CD14-positive monocyte (primary cell): ENCODE results near the gene PRORP. TPM values are rescaled to one million over a fixed set of nuclear protein-coding genes. Genes with fewer than 3 reads are reported as not detected.
A peak's percentile ranks its signal among the peaks of the same experiment; 100 is the strongest.

Experiments used
- DNase-seq, 3 donors: peaks; one replicate each; pipeline ENCODE4 v3.0.0-alpha.2; 2011 to 2022
- H2AFZ ChIP-seq: 2 replicates; pipeline ENCODE4 v1.6.0; 2012; ENCODE audit warnings: mild to moderate bottlenecking, low read depth, low read length, inconsistent platforms; ENCODE audit not compliant: insufficient read depth, poor library complexity, severe bottlenecking
- H3K27ac ChIP-seq, 2 donors: 1 replicate in 1 of 2; 2 replicates in 1 of 2; pipeline ENCODE4 v1.5.1; 2012 to 2013; ENCODE audit warnings: low read length in 2 of 2, control low read depth in 1 of 2, inconsistent platforms in 1 of 2, low read depth in 1 of 2, mild to moderate bottlenecking in 1 of 2
- H3K27me3 ChIP-seq, 2 donors: one replicate each; pipeline versions ENCODE4 v1.6.0 to v1.6.1; 2011 to 2013; ENCODE audit warnings: low read length in 2 of 2; ENCODE audit not compliant: control insufficient read depth in 2 of 2, insufficient read depth in 2 of 2
- H3K36me3 ChIP-seq, 2 donors: replicated peaks in 1 of 2; 1 replicate in 1 of 2; 2 replicates in 1 of 2; pipeline versions ENCODE4 v1.5.1 to v1.6.1; 2012 to 2013; ENCODE audit warnings: low read length in 2 of 2, control low read depth in 1 of 2, inconsistent platforms in 1 of 2, mild to moderate bottlenecking in 1 of 2; ENCODE audit not compliant: insufficient read depth in 2 of 2, control insufficient read depth in 1 of 2
- H3K4me1 ChIP-seq, 2 donors: 1 replicate in 1 of 2; 2 replicates in 1 of 2; pipeline versions ENCODE4 v1.5.1 to v1.6.1; 2012 to 2013; ENCODE audit warnings: low read length in 2 of 2, control low read depth in 1 of 2, inconsistent platforms in 1 of 2, mild to moderate bottlenecking in 1 of 2, moderate library complexity in 1 of 2; ENCODE audit not compliant: insufficient read depth in 2 of 2, control insufficient read depth in 1 of 2
- H3K4me2 ChIP-seq: replicated peaks from 2 replicates; pipeline ENCODE3; 2012; ENCODE audit warnings: low read length, moderate library complexity, mild to moderate bottlenecking; ENCODE audit not compliant: poor library complexity, severe bottlenecking; ENCODE audit errors: extremely low read depth
- H3K4me3 ChIP-seq, 3 experiments: fragments of 200-600 bp in 1 of 3; sonication (generic) in 1 of 3; replicated peaks in 1 of 3; 1 replicate in 2 of 3; 2 replicates in 1 of 3; pipeline ENCODE4 v1.5.1; 2011 to 2013; ENCODE audit warnings: low read length in 3 of 3, mild to moderate bottlenecking in 3 of 3, control low read depth in 2 of 3, low read depth in 2 of 3, inconsistent platforms in 1 of 3, moderate library complexity in 1 of 3
- H3K79me2 ChIP-seq: 2 replicates; pipeline ENCODE4 v1.6.0; 2012; ENCODE audit warnings: mild to moderate bottlenecking, control low read depth, inconsistent platforms, low read length, moderate library complexity; ENCODE audit not compliant: insufficient read depth
- H3K9ac ChIP-seq: 2 replicates; pipeline ENCODE4 v1.6.0; 2017; ENCODE audit warnings: low read length, mild to moderate bottlenecking; ENCODE audit not compliant: insufficient read depth, poor library complexity, severe bottlenecking
- H3K9me3 ChIP-seq, 2 donors: replicated peaks in 1 of 2; 1 replicate in 1 of 2; 2 replicates in 1 of 2; pipeline versions ENCODE4 v1.5.1 to v1.6.1; 2012 to 2013; ENCODE audit warnings: low read length in 2 of 2, control low read depth in 1 of 2; ENCODE audit not compliant: control insufficient read depth in 1 of 2, insufficient read depth in 1 of 2
- H4K20me1 ChIP-seq: 2 replicates; pipeline ENCODE4 v1.6.0; 2012; ENCODE audit warnings: mild to moderate bottlenecking, low read length, control low read depth, moderate library complexity; ENCODE audit not compliant: insufficient read depth
- H3K27ac Mint-ChIP-seq, 7 donors: one replicate each; pipeline ENCODE4 v1.8.0; 2020; ENCODE audit warnings: mild to moderate bottlenecking in 7 of 7, mixed read lengths in 7 of 7, moderate library complexity in 6 of 7, inconsistent platforms in 2 of 7
- H3K27me3 Mint-ChIP-seq, 3 donors: one replicate each; pipeline ENCODE4 v1.8.0; 2021 to 2022; ENCODE audit warnings: low read depth in 3 of 3, mild to moderate bottlenecking in 3 of 3, mixed read lengths in 3 of 3, moderate library complexity in 3 of 3, inconsistent platforms in 1 of 3
- H3K36me3 Mint-ChIP-seq, 2 donors: one replicate each; pipeline ENCODE4 v1.8.0; 2020; ENCODE audit warnings: mixed read lengths in 2 of 2, inconsistent platforms in 1 of 2, mild to moderate bottlenecking in 1 of 2
- H3K4me1 Mint-ChIP-seq: one replicate; pipeline ENCODE4 v1.8.0; 2020; ENCODE audit warnings: mild to moderate bottlenecking, mixed read lengths
- H3K4me3 Mint-ChIP-seq, 2 donors: one replicate each; pipeline ENCODE4 v1.8.0; 2020; ENCODE audit warnings: mild to moderate bottlenecking in 2 of 2, mixed read lengths in 2 of 2, moderate library complexity in 1 of 2
- H3K9me3 Mint-ChIP-seq, 7 donors: one replicate each; pipeline ENCODE4 v1.8.0; 2020 to 2022; ENCODE audit warnings: mixed read lengths in 7 of 7, mild to moderate bottlenecking in 6 of 7, moderate library complexity in 6 of 7, inconsistent platforms in 2 of 7
- CTCF ChIP-seq: fragments of 200-600 bp; IDR thresholded peaks from one replicate; pipeline ENCODE4 v1.8.0; 2022; ENCODE audit warnings: antibody characterized with exemption, mild to moderate bottlenecking
- WGBS: methylation state at CpG from one replicate; pipeline ENCODE4 v1.1.5; 2013; ENCODE audit warnings: missing lambda C conversion rate; ENCODE audit not compliant: insufficient coverage; 5-methylcytosine and 5-hydroxymethylcytosine counted together
- intact Hi-C, 2 donors: fragments of 100-400 bp; cut with micrococcal nuclease; formaldehyde crosslinking; loops; one replicate each; pipeline versions ENCODE4 v1.15.0 to v1.15.1; 2023
- polyA plus RNA-seq, 3 donors: library from polyadenylated mRNA; depleted of rRNA in 1 of 3; unstranded in 2 of 3; stranded (reverse) in 1 of 3; fragments of 300-500 nt in 2 of 3; fragments of >200 nt in 1 of 3; fragmentation: Illumina TruSeq in 2 of 3; gene quantifications; 1 replicate in 2 of 3; 2 replicates in 1 of 3; pipeline ENCODE4 v1.2.3, GENCODE V29; 2012 to 2021

The PRORP gene
- polyA plus RNA-seq, 3 donors: 10.7 to 22.2 (median 17.9) TPM

- H3K27ac ChIP-seq: peak overlapping the region; percentile 86 to 99
- DNase-seq: peak in 1 of 3 donors; percentile 2
- Mint-ChIP-seq H3K27me3 (peaks cover 0 to 2% (median 2%) of the 10 kb centered on the region in 3 donors), H3K36me3 (peaks cover 17 to 36% of the 10 kb centered on the region in 2 donors), H3K27ac (peak overlapping the region; percentile 98 to 100 (median 100)), H3K4me3 (peak overlapping the region; percentile 94 to 99), H3K9me3 (peaks cover 0 to 3% (median 0%) of the 10 kb centered on the region in 7 donors), H3K4me1 (peaks cover 59% of the 10 kb centered on the region)
- H3K9me3 ChIP-seq: no peaks in the 10 kb centered on the region
- H2AFZ ChIP-seq: peak overlapping the region; percentile 98
- peaks cover 89% of the 10 kb centered on the region for H3K79me2 ChIP-seq
- peak overlapping the region; percentile 78 for H3K4me2 ChIP-seq
- H3K27me3 ChIP-seq: no peaks in the 10 kb centered on the region
- peaks cover 16% of the 10 kb centered on the region for H4K20me1 ChIP-seq
- H3K4me3 ChIP-seq: peak overlapping the region; percentile 75 to 97 (median 96)
- WGBS: 20% methylated on average over 22 of the region's 34 CpGs
- H3K9ac ChIP-seq: peak overlapping the region; percentile 93
- intact Hi-C loops: loop anchor here (2.0 to 10.0 kb wide), 10 partner anchors 74 to 694 kb away; partner anchors contain the start of genes FAM177A1 (in 2 of the 2), PSMA6 (in 2 of the 2), NFKBIA (in 1 of the 2) and SPTSSA (in 1 of the 2)
- TF ChIP-seq CTCF: no peak
- H3K36me3 ChIP-seq: peaks cover 0 to 3% of the 10 kb centered on the region in 2 donors
- H3K4me1 ChIP-seq: peaks cover 23 to 26% of the 10 kb centered on the region in 2 donors
Measured at GRCh38 chr14:35121026-35121886, 1.1 kb upstream of the PRORP start.

DNA sequence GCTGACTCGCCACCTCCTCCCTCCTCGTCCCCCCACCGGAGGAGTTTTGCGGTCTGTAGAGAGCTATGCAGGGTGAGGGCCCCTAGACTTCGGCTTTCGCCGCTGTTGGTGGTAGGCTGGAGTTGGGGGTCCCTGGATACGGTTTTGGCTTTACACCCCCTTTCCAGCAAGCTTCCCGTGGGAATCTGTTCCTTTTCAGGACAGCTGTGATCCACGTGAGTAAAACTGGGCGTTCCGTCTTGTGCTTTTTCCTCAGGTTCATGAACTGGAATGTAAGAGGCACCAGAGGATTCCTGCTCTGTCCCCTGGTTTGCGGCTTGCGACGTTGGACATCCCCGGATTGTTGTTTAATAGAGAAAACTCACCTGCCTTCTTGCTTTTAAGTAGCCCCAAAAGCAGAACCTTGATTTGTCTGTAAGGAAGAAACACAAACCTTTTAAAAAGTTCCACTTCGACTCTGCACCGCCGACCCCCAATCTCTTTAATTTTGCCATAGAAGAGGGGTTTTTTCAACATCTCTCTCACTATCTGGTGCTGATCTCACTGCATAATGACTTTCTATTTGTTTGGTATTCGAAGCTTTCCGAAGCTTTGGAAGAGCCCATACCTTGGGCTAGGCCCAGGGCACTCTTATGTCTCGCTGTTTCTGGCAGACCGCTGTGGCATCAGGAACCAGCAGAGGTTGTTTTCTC lies 490 bp downstream of the PRORP start:
- H3K9ac ChIP-seq: peak overlapping the region; percentile 93
- H3K36me3 ChIP-seq: peaks cover 0 to 6% of the 10 kb centered on the region in 2 donors
- H3K79me2 ChIP-seq: peaks cover 75% of the 10 kb centered on the region
- peak overlapping the region; percentile 78 for H3K4me2 ChIP-seq
- H3K4me1 ChIP-seq: peaks cover 23 to 26% of the 10 kb centered on the region in 2 donors
- DNase-seq: peak in 1 of 3 donors; percentile 3
- 11% methylated on average over 8 of the region's 23 CpGs for WGBS
- H3K9me3 ChIP-seq: no peaks in the 10 kb centered on the region
- peak overlapping the region; percentile 98 for H2AFZ ChIP-seq
- peaks cover 51% of the 10 kb centered on the region for H3K4me1 Mint-ChIP-seq
- no peaks in the 10 kb centered on the region for H3K27me3 ChIP-seq
- intact Hi-C loops: loop anchor here (2.0 to 10.0 kb wide), 10 partner anchors 76 to 692 kb away; partner anchors contain the start of genes NFKBIA (in 2 of the 2), PSMA6 (in 2 of the 2), FAM177A1 (in 1 of the 2) and SPTSSA (in 1 of the 2)
- H3K27me3 Mint-ChIP-seq: peaks cover 0 to 2% (median 2%) of the 10 kb centered on the region in 3 donors
- H3K4me3 ChIP-seq: peak overlapping the region; percentile 75 to 97 (median 96)
- peaks cover 2% of the 10 kb centered on the region for H4K20me1 ChIP-seq
- peaks cover 20 to 32% of the 10 kb centered on the region in 2 donors for H3K36me3 Mint-ChIP-seq
- peak overlapping the region; percentile 94 to 99 for H3K4me3 Mint-ChIP-seq
- TF ChIP-seq CTCF: no peak
- peak overlapping the region; percentile 98 to 100 (median 100) for H3K27ac Mint-ChIP-seq
- peak overlapping the region; percentile 86 to 99 for H3K27ac ChIP-seq
- peaks cover 0 to 3% (median 0%) of the 10 kb centered on the region in 7 donors for H3K9me3 Mint-ChIP-seq
